GM06990 (cell line): ENCODE measurements around the gene KCNC1.

ENCODE experiments used
- DNase-seq: peaks from one replicate; pipeline ENCODE4 v3.0.0-alpha.2; 2011; ENCODE audit not compliant: insufficient read length; ENCODE audit errors: extremely low read depth
- H3K27me3 ChIP-seq: replicated peaks from 2 replicates; pipeline ENCODE4 v1.6.0; 2011; ENCODE audit warnings: low read length; ENCODE audit not compliant: control insufficient read depth, insufficient read depth
- H3K36me3 ChIP-seq: 2 replicates; pipeline ENCODE4 v1.5.1; 2011; ENCODE audit warnings: low read length; ENCODE audit not compliant: control insufficient read depth, insufficient read depth
- H3K4me3 ChIP-seq: replicated peaks from 2 replicates; pipeline ENCODE4 v1.5.1; 2011; ENCODE audit warnings: low read depth, mild to moderate bottlenecking, control low read depth, low read length
- TF ChIP-seq, protein P1 (sequence below): IDR thresholded peaks from 2 replicates; pipeline ENCODE4 v1.5.1; 2011; ENCODE audit warnings: low read length, control low read depth, mild to moderate bottlenecking, inconsistent platforms; ENCODE audit not compliant: insufficient read depth, poor library complexity, severe bottlenecking

Gene KCNC1

DNA sequence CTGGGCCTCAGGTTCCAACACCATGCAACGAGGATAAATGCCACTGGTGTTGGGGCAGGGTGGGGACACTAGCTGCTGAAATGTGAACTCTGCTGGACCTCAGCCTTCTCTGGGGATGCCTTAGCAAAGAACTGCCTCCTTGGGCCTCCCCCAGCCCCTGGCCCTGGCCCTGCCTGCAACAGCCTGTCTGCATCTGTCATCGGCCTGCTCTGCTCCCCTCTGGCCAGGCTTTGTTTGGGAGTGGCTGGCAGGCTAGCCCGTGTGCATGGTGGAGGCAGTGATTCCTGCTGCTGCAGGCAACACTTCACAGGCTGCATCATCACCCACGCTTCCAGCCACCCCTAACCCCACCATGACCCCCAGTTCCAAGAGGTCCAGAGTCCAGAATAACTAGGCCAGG, 26.8 kb upstream of the KCNC1 start:
- Histone ChIP-seq H3K27me3 (peaks cover 2% of the 10 kb centered on the region), H3K36me3 (no peaks in the 10 kb centered on the region), H3K4me3 (no peak overlapping the region)
- no peak for DNase-seq
- TF ChIP-seq, protein P1, sequence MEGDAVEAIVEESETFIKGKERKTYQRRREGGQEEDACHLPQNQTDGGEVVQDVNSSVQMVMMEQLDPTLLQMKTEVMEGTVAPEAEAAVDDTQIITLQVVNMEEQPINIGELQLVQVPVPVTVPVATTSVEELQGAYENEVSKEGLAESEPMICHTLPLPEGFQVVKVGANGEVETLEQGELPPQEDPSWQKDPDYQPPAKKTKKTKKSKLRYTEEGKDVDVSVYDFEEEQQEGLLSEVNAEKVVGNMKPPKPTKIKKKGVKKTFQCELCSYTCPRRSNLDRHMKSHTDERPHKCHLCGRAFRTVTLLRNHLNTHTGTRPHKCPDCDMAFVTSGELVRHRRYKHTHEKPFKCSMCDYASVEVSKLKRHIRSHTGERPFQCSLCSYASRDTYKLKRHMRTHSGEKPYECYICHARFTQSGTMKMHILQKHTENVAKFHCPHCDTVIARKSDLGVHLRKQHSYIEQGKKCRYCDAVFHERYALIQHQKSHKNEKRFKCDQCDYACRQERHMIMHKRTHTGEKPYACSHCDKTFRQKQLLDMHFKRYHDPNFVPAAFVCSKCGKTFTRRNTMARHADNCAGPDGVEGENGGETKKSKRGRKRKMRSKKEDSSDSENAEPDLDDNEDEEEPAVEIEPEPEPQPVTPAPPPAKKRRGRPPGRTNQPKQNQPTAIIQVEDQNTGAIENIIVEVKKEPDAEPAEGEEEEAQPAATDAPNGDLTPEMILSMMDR, result no peak

DNA sequence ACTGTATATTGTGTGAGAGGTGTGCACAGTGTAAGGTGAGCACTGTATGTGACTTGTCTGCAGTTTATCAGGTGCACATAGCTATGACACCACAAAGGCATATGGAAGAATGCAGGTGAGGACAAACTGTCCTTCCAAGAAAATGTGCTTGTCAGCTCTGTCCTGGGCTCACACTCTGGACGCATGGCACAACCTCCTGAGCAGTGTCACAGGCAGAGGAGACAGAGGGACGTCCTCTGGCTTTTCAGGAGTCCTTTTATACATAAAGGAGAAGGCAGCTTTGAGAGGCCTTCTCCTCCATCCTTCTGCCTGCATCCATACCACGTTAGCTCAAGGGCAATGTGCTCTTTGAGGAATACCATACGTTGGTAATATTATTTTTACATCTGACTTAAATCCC, 22.7 kb upstream of the KCNC1 start:
- H3K27me3 ChIP-seq, result peaks cover 4% of the 10 kb centered on the region
- H3K36me3 ChIP-seq, result no peaks in the 10 kb centered on the region
- TF ChIP-seq, protein P1, result no peak
- DNase-seq, result no peak
- no peak overlapping the region for H3K4me3 ChIP-seq

DNA sequence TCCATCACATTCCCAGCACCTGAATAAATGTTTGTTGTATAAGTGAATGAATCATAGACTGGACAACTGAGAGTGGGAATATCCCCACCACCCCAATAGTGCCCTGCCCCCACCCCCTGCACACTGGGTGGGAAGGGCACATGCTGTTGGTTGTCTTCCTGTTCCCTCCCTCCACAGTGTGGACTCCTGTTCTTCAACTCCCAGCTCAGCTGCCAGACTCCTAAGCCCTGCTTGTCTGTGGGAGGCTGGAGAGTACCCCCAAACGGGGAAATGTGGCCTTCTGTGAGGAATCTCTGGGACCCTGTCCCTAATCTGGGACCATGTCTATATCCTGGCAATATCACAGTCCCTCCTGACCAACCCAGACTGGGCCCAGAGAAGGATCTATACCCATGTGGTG, 20.7 kb upstream of the KCNC1 start:
- Histone ChIP-seq H3K4me3 (no peak overlapping the region), H3K36me3 (no peaks in the 10 kb centered on the region), H3K27me3 (peaks cover 4% of the 10 kb centered on the region)
- TF ChIP-seq, protein P1, result no peak
- no peak for DNase-seq

DNA sequence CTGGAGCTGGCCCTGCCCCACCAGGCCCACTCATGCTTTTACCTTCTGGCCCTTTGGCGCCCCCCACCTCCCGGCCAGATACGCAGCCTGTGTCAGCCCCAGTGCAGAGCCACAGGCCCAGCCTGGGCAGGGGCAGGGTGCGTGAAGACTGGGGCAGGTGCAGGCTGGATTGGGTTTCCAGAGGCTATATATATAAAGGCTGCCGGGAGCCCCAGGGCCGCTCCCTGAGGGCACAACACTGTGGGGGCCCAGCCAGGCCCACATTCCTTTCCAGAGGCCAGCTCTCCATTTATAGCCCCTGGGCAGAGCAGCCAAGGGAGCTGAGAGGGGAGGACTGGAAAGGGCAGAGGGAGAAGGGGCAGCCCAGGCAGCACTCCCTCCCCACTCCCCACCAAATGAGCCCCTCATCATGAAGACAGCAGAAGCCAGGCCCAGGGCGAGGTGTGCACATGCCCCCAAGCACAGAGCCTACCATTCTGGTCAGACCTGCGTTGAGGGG, 20.2 kb upstream of the KCNC1 start:
- Histone ChIP-seq H3K36me3 (no peaks in the 10 kb centered on the region), H3K4me3 (no peak overlapping the region), H3K27me3 (peaks cover 4% of the 10 kb centered on the region)
- TF ChIP-seq, protein P1, result no peak
- DNase-seq, result no peak

DNA sequence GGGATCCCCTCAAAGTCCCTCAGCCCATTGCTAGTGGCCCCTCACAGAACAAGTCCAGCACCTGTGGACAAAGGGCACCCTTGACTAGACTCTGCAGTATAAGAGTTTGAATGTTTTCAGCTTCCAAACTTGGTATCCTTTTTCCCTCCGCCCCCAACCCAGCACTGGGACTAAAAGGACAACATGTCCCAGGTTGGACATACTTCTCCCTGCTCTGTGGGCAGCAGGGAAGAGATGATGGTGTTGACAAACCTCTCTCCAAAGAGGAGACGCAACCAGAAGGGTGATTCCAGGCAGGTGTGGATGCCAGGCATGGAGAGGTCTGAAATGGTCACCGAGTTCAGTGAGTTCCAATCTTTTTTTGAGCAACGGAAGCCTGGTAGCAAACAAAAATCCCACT, 19.7 kb upstream of the KCNC1 start:
- H3K36me3 ChIP-seq, result no peaks in the 10 kb centered on the region
- H3K4me3 ChIP-seq, result no peak overlapping the region
- H3K27me3 ChIP-seq, result peaks cover 4% of the 10 kb centered on the region
- TF ChIP-seq, protein P1, result no peak
- DNase-seq, result no peak

DNA sequence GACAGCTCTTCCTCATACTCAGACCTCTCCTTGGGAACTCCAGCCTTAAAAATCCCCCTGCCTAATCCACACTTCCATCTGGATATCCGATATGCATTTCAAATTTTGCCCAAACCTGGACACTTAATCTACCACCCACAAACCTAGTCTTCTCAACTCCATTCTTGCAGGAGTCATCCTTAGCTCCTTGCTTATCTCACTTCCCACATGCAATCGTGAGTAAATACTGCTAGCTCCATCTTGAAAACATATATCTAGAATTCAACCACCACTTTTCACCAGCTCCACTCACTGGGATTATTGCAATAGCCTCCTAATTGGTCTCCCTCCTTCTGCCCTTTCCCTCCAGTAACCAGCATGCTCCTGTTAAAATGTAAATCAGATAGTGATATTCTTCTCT, 17.8 kb upstream of the KCNC1 start:
- TF ChIP-seq, protein P1, result no peak
- DNase-seq, result no peak
- Histone ChIP-seq H3K4me3 (no peak overlapping the region), H3K27me3 (peaks cover 4% of the 10 kb centered on the region), H3K36me3 (no peaks in the 10 kb centered on the region)
